ENCODE results near the gene MRPL54.

GRCh38 chr19:3788996-3789778 is 26.7 kb downstream of the MRPL54 start:
- TF ChIP-seq CTCF (conservative IDR thresholded peaks at IDR 0.05 in 1 of 2, IDR thresholded peaks at IDR 0.05 in 1 of 2; ENCODE audit: extremely low read depth in 1 of 2, insufficient read depth in 1 of 2, low read depth in 1 of 2, low read length in 2 of 2) (no peak), EZH2 (IDR thresholded peaks at IDR 0.05; ENCODE audit: borderline replicate concordance, low read length) (no peak)

All from mammary epithelial cell (primary cell).